Panc1 (cell line): ENCODE results near the gene CCDC9. TPM values are rescaled to one million over a fixed set of nuclear protein-coding genes. Genes with fewer than 3 reads are reported as not detected.

ENCODE experiments used
- ATAC-seq: fragments of 200-7000 bp; cut with Tn5 transposase; 2 replicates; pipeline ENCODE4 v1.9.1; 2020; ENCODE audit warnings: mild to moderate bottlenecking, moderate library complexity
- BruUV-seq: library from RNA; stranded (reverse); fragments of 400-500 nt; replicated peaks from 2 replicates; lab custom pipeline; 2021; lab: Mats Ljungman, UMichigan
- CTCF ChIA-PET: fragments of 300-600 bp; sonication (Branson Sonifier 250); formaldehyde crosslinking; loops from one replicate; lab custom pipeline; 2022; ENCODE audit warnings: antibody characterized with exemption; lab: Charles Lee
- POLR2A ChIA-PET: fragments of 300-600 bp; sonication (Branson Sonifier 250); formaldehyde crosslinking; loops from one replicate; lab custom pipeline; 2022; ENCODE audit warnings: antibody characterized with exemption; lab: Charles Lee
- DNase-seq: peaks from one replicate; pipeline ENCODE4 v3.0.0-alpha.2; 2010; ENCODE audit warnings: low read depth, low spot score
- H3K27ac ChIP-seq: 2 replicates; pipeline ENCODE4 v1.5.1; 2011; ENCODE audit warnings: mild to moderate bottlenecking, low read length, inconsistent platforms
- H3K27me3 ChIP-seq: fragments of 200-500 bp; sonication (Bioruptor generic); 2 replicates; pipeline ENCODE4 v1.6.0; 2014; ENCODE audit warnings: low read length, inconsistent platforms; ENCODE audit not compliant: control insufficient read depth, insufficient read depth
- H3K36me3 ChIP-seq: fragments of 200-500 bp; sonication (Bioruptor generic); 2 replicates; pipeline ENCODE4 v1.5.1; 2014; ENCODE audit warnings: inconsistent platforms, mild to moderate bottlenecking, low read length, moderate library complexity; ENCODE audit not compliant: control insufficient read depth, insufficient read depth
- H3K4me1 ChIP-seq: 2 replicates; pipeline ENCODE4 v1.5.1; 2011; ENCODE audit warnings: inconsistent platforms, mild to moderate bottlenecking, low read length, moderate library complexity; ENCODE audit not compliant: control insufficient read depth, insufficient read depth
- H3K4me3 ChIP-seq, 2 experiments: 2 replicates each; pipeline ENCODE4 v1.5.1; 2011 to 2012; ENCODE audit warnings: low read depth in 2 of 2, low read length in 2 of 2, mild to moderate bottlenecking in 2 of 2, inconsistent platforms in 1 of 2, moderate library complexity in 1 of 2
- H3K9me3 ChIP-seq: fragments of 200-500 bp; sonication (Bioruptor generic); 2 replicates; pipeline ENCODE4 v1.5.1; 2014; ENCODE audit warnings: low read depth, mild to moderate bottlenecking, inconsistent platforms, low read length, moderate library complexity; ENCODE audit not compliant: control insufficient read depth, insufficient read depth
- POLR2AphosphoS5 ChIP-seq: IDR thresholded peaks from 2 replicates; pipeline ENCODE4 v1.6.1; 2012; ENCODE audit warnings: mild to moderate bottlenecking, low read depth, low read length, moderate library complexity
- SIN3A ChIP-seq: IDR thresholded peaks from 2 replicates; pipeline ENCODE4 v1.6.1; 2012; ENCODE audit warnings: low read depth, mild to moderate bottlenecking, low read length, moderate library complexity, borderline replicate concordance; ENCODE audit not compliant: insufficient read depth
- TCF7L2 ChIP-seq: IDR thresholded peaks from 2 replicates; pipeline ENCODE4 v1.6.1; 2011; ENCODE audit warnings: mild to moderate bottlenecking, low read depth, low read length, inconsistent platforms
- in situ Hi-C: cut with HindIII; loops from 2 replicates; pipeline ENCODE4 v1.10.0; 2016; ENCODE audit warnings: low sequenced_read_pairs, low pct_unique_long_range_greater_than_20kb
- intact Hi-C: fragments of 100-400 bp; cut with micrococcal nuclease; formaldehyde crosslinking; loops from one replicate; pipeline ENCODE4 v1.10.0; 2022; ENCODE audit not compliant: unreplicated experiment
- total RNA-seq: library from RNA; stranded (reverse); gene quantifications from one replicate; pipeline ENCODE4 v1.2.1, GENCODE V29; 2021; ENCODE audit not compliant: unreplicated experiment
- TF ChIP-seq, protein P1 (sequence below), 2 experiments: IDR thresholded peaks; 2 replicates each; pipeline ENCODE4 v1.6.1; 2011 to 2012; ENCODE audit warnings: low read depth in 2 of 2, control low read depth in 1 of 2, low read length in 1 of 2, mild to moderate bottlenecking in 1 of 2, moderate library complexity in 1 of 2; ENCODE audit not compliant: insufficient read depth in 1 of 2
- TF ChIP-seq, protein P2 (sequence below): fragments of 450-650 bp; IDR thresholded peaks from 2 replicates; pipeline ENCODE4 v1.5.1; 2017; ENCODE audit warnings: mild to moderate bottlenecking

The CCDC9 gene
- total RNA-seq, 1 experiment from 2014 or later, result 29.2 TPM

DNA sequence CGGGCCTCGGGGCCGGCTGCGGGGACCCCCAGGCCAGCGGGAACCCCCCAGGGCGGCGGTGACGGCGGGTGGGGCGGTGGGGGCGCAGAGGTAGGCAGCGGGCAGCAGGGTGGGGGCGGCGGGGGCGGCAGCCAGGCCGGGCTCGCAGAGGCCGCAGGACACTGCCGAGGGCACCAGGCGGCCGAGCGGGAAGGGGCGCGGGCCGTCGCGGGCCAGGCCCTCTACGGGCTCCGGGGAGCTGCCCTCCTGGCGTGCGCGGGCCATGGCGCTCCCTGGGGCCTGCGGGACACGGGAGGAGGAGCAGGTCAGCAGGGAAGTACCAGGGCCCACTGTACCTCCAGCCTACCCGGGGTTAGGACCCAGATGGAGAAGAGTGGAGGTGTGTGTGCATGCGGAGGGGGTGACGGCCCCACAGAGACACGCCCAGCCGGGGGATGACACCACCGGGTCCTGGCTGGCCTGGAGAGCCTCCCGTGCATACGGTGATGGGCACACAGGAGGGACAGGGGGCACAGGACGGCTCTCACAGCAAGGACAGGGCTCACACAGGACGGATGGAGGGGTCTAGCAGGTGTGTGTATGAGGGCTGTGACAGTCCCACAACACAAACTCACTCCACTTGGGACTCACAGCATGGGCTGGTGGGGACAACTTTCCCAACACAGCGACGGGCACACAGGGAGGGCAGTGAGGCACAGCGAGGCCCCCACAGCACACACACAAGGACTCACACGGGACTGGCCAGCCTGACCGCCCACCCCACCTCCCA, 28.0 kb upstream of the CCDC9 start:
- Histone ChIP-seq H3K4me1 (peaks cover 20% of the 10 kb centered on the region), H3K4me3 (peak overlapping the region; percentile 65 to 78), H3K27ac (peak overlapping the region; percentile 95), H3K9me3 (no peaks in the 10 kb centered on the region), H3K27me3 (no peaks in the 10 kb centered on the region), H3K36me3 (no peaks in the 10 kb centered on the region; the same call in 1 of the 2 replicates)
- in situ Hi-C loops, result no loop called here
- ChIA-PET POLR2A (interaction anchor here (0.7 kb wide), 2 partner anchors 13 to 103 kb away, joined by 3 to 5 read pairs; no protein-coding TSS in a partner anchor), CTCF (no interaction called here)
- BruUV-seq, result no TSS peak
- ATAC-seq (peak; percentile 61), DNase-seq (no peak)
- TF ChIP-seq, protein P1, sequence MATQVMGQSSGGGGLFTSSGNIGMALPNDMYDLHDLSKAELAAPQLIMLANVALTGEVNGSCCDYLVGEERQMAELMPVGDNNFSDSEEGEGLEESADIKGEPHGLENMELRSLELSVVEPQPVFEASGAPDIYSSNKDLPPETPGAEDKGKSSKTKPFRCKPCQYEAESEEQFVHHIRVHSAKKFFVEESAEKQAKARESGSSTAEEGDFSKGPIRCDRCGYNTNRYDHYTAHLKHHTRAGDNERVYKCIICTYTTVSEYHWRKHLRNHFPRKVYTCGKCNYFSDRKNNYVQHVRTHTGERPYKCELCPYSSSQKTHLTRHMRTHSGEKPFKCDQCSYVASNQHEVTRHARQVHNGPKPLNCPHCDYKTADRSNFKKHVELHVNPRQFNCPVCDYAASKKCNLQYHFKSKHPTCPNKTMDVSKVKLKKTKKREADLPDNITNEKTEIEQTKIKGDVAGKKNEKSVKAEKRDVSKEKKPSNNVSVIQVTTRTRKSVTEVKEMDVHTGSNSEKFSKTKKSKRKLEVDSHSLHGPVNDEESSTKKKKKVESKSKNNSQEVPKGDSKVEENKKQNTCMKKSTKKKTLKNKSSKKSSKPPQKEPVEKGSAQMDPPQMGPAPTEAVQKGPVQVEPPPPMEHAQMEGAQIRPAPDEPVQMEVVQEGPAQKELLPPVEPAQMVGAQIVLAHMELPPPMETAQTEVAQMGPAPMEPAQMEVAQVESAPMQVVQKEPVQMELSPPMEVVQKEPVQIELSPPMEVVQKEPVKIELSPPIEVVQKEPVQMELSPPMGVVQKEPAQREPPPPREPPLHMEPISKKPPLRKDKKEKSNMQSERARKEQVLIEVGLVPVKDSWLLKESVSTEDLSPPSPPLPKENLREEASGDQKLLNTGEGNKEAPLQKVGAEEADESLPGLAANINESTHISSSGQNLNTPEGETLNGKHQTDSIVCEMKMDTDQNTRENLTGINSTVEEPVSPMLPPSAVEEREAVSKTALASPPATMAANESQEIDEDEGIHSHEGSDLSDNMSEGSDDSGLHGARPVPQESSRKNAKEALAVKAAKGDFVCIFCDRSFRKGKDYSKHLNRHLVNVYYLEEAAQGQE (IDR thresholded peaks at IDR 0.05; ENCODE audit: insufficient read depth in 1 of 2, low read depth in 2 of 2, low read length in 1 of 2), result no peak
- TF ChIP-seq TCF7L2 (no peak), POLR2AphosphoS5 (no peak; the same call in 1 of the 2 replicates), SIN3A (no peak)
- TF ChIP-seq, protein P2, sequence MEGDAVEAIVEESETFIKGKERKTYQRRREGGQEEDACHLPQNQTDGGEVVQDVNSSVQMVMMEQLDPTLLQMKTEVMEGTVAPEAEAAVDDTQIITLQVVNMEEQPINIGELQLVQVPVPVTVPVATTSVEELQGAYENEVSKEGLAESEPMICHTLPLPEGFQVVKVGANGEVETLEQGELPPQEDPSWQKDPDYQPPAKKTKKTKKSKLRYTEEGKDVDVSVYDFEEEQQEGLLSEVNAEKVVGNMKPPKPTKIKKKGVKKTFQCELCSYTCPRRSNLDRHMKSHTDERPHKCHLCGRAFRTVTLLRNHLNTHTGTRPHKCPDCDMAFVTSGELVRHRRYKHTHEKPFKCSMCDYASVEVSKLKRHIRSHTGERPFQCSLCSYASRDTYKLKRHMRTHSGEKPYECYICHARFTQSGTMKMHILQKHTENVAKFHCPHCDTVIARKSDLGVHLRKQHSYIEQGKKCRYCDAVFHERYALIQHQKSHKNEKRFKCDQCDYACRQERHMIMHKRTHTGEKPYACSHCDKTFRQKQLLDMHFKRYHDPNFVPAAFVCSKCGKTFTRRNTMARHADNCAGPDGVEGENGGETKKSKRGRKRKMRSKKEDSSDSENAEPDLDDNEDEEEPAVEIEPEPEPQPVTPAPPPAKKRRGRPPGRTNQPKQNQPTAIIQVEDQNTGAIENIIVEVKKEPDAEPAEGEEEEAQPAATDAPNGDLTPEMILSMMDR, result no peak
- intact Hi-C loops, result loop anchor here (10.0 kb wide), 1 partner anchor 184 kb away; the partner anchor contains the start of gene TMEM160

DNA sequence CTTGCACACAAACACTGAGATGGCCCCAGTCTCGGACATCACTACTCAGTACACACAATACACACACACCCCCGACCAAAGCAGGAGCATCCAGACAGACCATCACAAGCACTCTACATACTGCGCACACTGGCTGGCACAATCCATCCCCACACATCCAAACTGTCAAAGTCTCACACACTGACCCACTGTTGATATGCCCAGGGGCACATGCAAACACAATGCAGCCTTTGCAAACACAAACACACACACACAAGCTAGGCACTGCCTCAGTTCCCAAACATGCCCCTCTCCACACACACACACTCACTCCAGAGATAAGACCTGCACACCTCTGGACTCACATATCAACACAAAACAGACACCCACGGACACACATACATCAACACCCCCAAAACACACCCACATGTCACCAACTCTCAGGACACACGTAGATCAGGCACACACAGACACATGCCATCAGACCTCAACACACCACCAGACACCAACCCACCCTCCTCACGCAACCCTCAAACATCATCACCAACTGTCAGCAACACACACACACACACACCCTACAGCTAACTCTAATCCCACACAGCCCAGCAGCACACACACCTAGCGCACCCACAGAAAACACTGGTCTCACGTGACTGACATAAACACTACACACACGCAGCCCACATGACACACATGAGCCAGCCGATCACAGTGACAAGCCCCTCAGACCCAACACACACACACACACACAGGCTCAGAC, 27.2 kb upstream of the CCDC9 start:
- no peak for DNase-seq
- Histone ChIP-seq H3K27me3 (no peaks in the 10 kb centered on the region), H3K9me3 (no peaks in the 10 kb centered on the region), H3K36me3 (no peaks in the 10 kb centered on the region; the same call in 1 of the 2 replicates), H3K27ac (peak overlapping the region; percentile 81), H3K4me1 (peaks cover 20% of the 10 kb centered on the region), H3K4me3 (peak overlapping the region; percentile 65 to 78)
- no TSS peak for BruUV-seq
- TF ChIP-seq SIN3A (0 out of 2 replicates have a peak, but pooled peaks have one; percentile 30), TCF7L2 (no peak)
- in situ Hi-C loops (no loop called here), intact Hi-C loops (loop anchor here (10.0 kb wide), 1 partner anchor 184 kb away; the partner anchor contains the start of gene TMEM160)
- CTCF ChIA-PET, result no interaction called here
- no peak for ATAC-seq
- POLR2A ChIA-PET, result no interaction called here
